Measurements from ENCODE around the gene ADGRL1. TPM values are rescaled to one million over a fixed set of nuclear protein-coding genes. Genes with fewer than 3 reads are reported as not detected.
"Not testable (repeated sequence)": the region's sequence is repeated elsewhere in the genome, so short reads cannot be mapped to it uniquely, and the experiment has no call there.

Gene ADGRL1
- total RNA-seq: 10 to 100 TPM; 26.4 to 26.7 TPM
- polyA plus RNA-seq (ENCODE audit: insufficient read length in 6 of 6): 10 to 100 TPM; 30.1 to 53.5 (median 36.8) TPM
- long read RNA-seq, donor 1, partial matches to known transcripts: 11 of 11 reads
- long read RNA-seq, donor 1, other reads (novel, unspliced or antisense): 0 of 11 reads
- long read RNA-seq, donor 2, partial matches to known transcripts: 30 of 33 reads
- long read RNA-seq, donor 2, other reads (novel, unspliced or antisense): 0 of 33 reads
- long read RNA-seq, donor 3: 0 reads
- long read RNA-seq, donor 4, partial matches to known transcripts: 0 of 2 reads
- long read RNA-seq, donor 4, other reads (novel, unspliced or antisense): 2 of 2 reads
- long read RNA-seq, donor 5, partial matches to known transcripts: 5 of 5 reads
- long read RNA-seq, donor 5, other reads (novel, unspliced or antisense): 0 of 5 reads
- long read RNA-seq, donor 6, partial matches to known transcripts: 0 of 1 reads
- long read RNA-seq, donor 6, other reads (novel, unspliced or antisense): 0 of 1 reads
- long read RNA-seq, donor 7: 0 reads
- long read RNA-seq, donor 8, partial matches to known transcripts: 28 of 29 reads
- long read RNA-seq, donor 8, other reads (novel, unspliced or antisense): 0 of 29 reads
- long read RNA-seq, donor 9: 0 reads
- long read RNA-seq, donor 10, partial matches to known transcripts: 0 of 2 reads
- long read RNA-seq, donor 10, other reads (novel, unspliced or antisense): 2 of 2 reads
- long read RNA-seq, donor 11: 0 reads
- long read RNA-seq, donor 12, partial matches to known transcripts: 10 of 10 reads
- long read RNA-seq, donor 12, other reads (novel, unspliced or antisense): 0 of 10 reads

DNA sequence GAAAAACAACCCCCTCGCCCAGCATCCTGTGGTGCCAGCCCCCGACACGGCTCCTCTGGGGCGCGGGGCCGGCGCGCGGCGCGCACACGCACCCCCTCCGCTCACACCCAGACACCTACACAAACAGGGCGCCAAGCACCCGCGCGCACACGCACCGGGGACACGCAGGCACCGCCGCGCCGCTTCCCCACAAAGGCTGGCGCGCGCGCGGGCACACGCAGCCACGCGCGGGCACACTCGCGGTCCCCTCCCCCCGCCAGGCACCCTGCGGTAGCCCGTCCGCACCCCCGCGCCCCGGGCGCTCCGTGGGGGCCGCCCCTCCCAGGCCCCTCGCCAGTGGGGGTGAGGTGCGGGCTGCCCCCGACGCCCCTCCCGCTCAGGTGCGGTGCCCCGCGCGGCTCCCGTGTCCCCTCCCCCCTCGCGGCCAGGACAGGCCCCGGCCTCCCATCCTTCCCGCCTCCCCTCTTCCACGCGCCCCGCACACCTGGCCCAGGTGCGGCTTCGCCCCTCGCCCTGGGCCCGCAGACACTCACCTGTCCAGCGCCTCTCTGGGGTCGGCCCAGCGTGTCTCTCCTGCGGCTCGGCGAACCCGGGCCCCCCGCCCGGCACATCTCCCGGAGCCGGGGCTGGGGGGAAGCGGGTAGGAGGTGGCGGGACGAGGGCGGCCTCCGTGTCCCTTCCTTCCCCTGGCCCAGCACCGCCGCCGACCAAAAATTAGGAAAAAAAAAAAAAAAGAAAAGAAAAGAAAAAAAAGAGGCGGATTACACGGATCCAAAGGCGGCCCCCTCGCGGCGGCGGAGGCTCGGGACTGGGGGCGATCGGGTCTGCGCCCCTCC is at the start of gene ADGRL1:
Gene ADGRL1, minus strand, starts transcription at position 718 of the 836 bp plus-strand sequence. CDS start 22,567 bp downstream, outside the sequence.
- DNase-seq; intact Hi-C loops (cut with DNase I); ATAC-seq; H3K36me3 ChIP-seq; H3K9me3 ChIP-seq: not testable (repeated sequence)
- H3K4me1 ChIP-seq: peaks cover 0 to 15% of the 10 kb centered on the region in 2 donors
- peak within 1 kb of the TSS; percentile 44 to 58 for H3K27ac ChIP-seq
- peaks cover 0 to 73% of the 10 kb centered on the region in 2 donors for H3K27me3 ChIP-seq
- H3K4me3 ChIP-seq: peak within 1 kb of the TSS; percentile 43 to 50

DNA sequence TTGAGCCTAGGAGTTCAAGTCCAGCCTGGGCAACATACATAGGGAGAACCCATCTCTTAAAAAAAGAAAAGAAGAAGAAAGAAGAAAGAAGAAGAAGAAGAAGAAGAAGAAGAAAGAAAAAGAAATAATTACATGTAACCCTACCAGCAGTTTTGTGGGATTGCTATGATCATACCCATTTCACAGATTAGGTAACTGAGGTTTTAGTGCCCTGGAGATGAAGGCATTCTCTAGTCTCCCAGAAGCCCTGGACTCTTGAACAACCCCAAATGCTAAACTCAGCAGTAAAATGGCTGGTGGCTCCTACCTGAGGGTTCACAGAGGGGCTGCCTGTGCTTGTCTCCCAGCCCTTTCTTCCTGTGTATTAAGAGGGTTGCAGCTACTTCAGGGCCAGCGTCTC is 49.3 kb upstream of the ADGRL1 start:
- intact Hi-C loops (cut with DNase I); ATAC-seq; H3K27ac ChIP-seq; H3K4me3 ChIP-seq; DNase-seq; H3K4me1 ChIP-seq; H3K36me3 ChIP-seq; H3K9me3 ChIP-seq: not testable (repeated sequence)
- H3K27me3 ChIP-seq: peaks cover 0 to 19% of the 10 kb centered on the region in 2 donors

DNA sequence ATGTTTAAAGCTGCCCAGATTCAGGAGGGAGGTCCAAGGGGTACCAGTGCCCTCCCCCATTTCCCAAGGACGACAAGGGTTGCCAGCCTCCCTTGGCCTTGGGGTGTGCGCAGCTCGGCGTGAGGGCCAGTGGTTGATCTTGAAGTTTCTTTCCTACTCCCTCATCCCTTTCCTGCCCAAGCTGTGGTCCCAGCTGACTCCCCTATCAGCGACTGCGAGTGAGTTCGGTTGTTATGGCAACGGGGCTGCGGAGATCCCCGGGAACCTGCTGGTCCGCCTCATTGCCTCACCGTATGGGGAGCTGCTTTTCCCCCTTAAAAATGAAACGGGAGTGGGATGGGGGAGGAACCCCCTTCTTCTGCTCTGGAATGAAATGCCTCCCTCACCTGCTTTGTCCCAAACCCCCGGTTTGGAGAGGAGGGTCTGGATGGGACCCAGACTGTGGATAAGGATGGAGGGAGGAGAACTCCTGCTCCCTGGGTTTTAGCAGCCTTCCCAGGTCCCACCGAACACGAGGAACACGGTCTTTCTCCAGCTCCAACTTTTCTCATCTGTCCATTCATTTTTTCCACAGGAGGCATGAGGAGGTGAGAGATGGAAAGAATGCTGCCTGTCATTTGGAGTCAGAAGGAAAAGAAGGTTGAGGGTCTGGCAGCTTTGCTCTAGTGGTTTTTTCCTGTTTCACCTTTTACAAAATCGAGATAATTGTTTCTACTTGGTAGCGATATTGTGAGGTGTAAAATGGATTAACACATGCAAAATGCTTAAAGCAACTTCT is 48.0 kb upstream of the ADGRL1 start:
- H3K4me3 ChIP-seq: not testable (repeated sequence)

DNA sequence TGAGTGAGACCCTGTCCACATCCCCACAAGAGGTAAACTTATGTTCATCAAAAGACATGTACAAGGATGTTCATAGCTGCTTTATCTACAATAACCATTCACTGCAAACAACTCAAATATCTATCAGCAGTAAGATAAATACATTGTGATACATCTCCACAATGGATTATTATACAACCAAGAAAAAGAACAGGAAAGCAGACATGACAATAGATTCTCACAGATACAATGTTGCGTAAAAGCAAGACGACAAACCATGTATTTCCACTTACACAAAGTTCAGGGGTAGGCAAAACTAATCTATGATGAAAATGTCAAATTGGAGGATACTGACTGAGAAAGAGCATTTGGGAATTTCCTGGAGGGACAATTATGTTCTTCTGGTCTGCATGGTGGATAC is 46.2 kb upstream of the ADGRL1 start:
- H3K4me1 ChIP-seq: peaks cover 0 to 18% of the 10 kb centered on the region in 2 donors
- peaks cover 0 to 51% of the 10 kb centered on the region in 2 donors for H3K27me3 ChIP-seq
- H3K27ac ChIP-seq; H3K36me3 ChIP-seq; ATAC-seq; H3K9me3 ChIP-seq; intact Hi-C loops (cut with DNase I); DNase-seq; H3K4me3 ChIP-seq: not testable (repeated sequence)

More for the DNA sequence above, 48.0 kb upstream of the ADGRL1 start:
- H3K36me3 ChIP-seq; intact Hi-C loops (cut with DNase I); H3K27ac ChIP-seq; H3K4me1 ChIP-seq; H3K9me3 ChIP-seq; ATAC-seq: not testable (repeated sequence)
- peaks cover 0 to 32% of the 10 kb centered on the region in 2 donors for H3K27me3 ChIP-seq
- peak in 1 of 4 donors; percentile 52 for DNase-seq

DNA sequence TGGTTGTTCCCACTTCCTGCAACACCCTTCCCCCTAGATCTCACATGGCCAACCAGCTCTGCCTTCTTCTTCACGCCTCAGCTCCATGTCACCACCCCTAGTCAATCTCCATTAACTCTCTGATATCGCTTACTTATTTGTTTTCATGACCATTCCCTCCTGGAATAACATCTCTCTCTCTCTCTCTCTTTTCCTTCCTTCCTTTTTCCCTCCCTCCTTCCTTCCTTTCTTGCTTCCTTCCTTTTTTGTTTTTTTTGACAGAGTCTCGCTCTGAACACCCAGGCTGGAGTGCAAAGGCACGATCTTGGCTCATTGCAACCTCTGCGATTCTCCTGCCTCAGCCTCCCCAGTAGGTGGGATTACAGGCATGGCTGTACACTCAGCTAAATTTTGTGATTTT is 44.9 kb upstream of the ADGRL1 start:
- TF ChIP-seq, protein P1, sequence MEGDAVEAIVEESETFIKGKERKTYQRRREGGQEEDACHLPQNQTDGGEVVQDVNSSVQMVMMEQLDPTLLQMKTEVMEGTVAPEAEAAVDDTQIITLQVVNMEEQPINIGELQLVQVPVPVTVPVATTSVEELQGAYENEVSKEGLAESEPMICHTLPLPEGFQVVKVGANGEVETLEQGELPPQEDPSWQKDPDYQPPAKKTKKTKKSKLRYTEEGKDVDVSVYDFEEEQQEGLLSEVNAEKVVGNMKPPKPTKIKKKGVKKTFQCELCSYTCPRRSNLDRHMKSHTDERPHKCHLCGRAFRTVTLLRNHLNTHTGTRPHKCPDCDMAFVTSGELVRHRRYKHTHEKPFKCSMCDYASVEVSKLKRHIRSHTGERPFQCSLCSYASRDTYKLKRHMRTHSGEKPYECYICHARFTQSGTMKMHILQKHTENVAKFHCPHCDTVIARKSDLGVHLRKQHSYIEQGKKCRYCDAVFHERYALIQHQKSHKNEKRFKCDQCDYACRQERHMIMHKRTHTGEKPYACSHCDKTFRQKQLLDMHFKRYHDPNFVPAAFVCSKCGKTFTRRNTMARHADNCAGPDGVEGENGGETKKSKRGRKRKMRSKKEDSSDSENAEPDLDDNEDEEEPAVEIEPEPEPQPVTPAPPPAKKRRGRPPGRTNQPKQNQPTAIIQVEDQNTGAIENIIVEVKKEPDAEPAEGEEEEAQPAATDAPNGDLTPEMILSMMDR (IDR thresholded peaks at IDR 0.05): no peak
- no peak for DNase-seq
- intact Hi-C loops (cut with DNase I): no loop called here
- Histone ChIP-seq H3K4me3 (no peak overlapping the region), H3K36me3 (no peaks in the 10 kb centered on the region), H3K9me3 (no peaks in the 10 kb centered on the region), H3K4me1 (peaks cover 0 to 18% of the 10 kb centered on the region in 2 donors), H3K27ac (no peak overlapping the region), H3K27me3 (peaks cover 0 to 55% of the 10 kb centered on the region in 2 donors)
- no peak for ATAC-seq

DNA sequence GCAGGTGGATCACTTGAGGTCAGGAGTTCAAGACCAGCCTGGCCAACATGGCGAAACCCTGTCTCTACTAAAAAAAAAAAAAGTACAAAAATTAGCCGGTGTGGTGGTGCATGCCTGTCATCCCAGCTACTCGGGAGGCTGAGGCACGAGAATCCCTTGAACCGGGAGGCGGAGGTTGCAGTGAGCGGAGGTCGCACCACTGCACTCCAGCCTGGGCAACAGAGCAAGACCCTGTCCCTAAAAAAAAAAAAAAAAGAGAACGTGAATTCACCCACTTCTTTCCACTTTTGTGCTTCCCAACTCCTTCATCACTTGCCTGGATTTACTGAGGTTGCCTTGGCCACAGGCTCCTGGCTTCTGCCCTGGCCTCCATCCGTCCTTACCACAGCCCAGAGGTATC is 44.3 kb upstream of the ADGRL1 start:
- H3K36me3 ChIP-seq; H3K27ac ChIP-seq; ATAC-seq; DNase-seq; H3K9me3 ChIP-seq; H3K4me3 ChIP-seq; intact Hi-C loops (cut with DNase I): not testable (repeated sequence)
- Histone ChIP-seq H3K4me1 (peaks cover 0 to 18% of the 10 kb centered on the region in 2 donors), H3K27me3 (peaks cover 0 to 55% of the 10 kb centered on the region in 2 donors)

DNA sequence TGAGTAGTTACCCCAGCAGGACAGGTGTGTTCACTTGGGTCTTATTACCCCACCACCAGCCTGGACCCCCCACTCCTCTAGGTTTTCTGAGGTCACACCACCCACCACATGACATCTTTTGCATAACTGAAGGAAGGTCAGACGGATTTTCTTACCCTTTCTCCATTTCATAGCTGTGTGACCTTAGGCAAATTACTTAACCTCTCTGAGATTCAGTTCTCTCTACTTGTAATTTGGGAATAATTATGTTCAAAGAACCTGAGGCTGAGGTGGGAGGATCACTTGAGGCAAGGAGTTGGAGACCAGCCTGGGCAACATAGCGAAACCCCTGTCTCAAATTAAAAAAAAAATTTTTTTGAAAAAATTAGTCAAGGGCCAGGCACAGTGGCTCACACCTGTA is 43.9 kb upstream of the ADGRL1 start:
- intact Hi-C loops (cut with DNase I); H3K27ac ChIP-seq; DNase-seq: not testable (repeated sequence)

DNA sequence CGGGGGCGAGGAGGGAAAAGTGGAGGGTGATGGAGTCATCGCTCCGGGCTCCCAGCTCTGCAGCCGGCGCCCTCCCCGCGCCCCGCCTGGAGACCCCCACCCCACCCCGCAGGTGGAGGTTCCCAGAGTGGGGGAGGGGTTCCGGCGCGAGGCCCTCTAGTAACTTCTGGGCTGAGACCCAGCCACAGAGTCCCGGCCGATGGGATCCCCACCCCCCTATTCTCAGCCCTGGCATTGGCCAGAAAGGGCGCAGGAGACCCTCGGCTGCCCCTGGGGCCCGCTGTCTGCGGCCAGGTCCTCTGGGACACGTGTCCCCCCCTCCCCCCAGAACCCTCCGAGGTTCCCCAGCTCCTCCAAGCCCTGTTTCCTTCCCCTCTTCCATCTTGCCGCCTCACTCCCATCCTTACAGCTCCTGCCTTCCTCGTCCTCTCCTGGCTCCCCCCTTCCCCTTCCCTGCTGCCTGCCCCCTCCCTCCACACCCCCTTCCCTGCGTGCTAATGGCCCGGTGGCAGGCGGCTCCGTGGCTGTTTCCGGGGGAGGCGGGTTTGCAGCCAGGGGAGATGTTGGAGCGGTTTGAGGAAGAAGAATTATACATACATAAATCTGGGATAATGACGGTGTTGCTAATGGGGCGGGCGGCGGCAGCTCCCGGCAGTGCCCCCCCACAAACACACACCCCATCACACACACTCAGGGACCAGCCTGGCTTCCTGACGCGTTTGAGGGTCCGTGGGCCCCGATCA is 43.2 kb upstream of the ADGRL1 start:
- H3K9me3 ChIP-seq; H3K27ac ChIP-seq; intact Hi-C loops (cut with DNase I); DNase-seq; H3K36me3 ChIP-seq: not testable (repeated sequence)
- peak; percentile 40 for ATAC-seq
- Histone ChIP-seq H3K4me3 (peak overlapping the region; percentile 35 to 42), H3K4me1 (peaks cover 0 to 18% of the 10 kb centered on the region in 2 donors), H3K27me3 (peaks cover 0 to 52% of the 10 kb centered on the region in 2 donors)

More for the DNA sequence above, 43.9 kb upstream of the ADGRL1 start:
- not testable (repeated sequence) for H3K9me3 ChIP-seq, H3K4me3 ChIP-seq, H3K36me3 ChIP-seq, ATAC-seq
- H3K27me3 ChIP-seq: peaks cover 0 to 55% of the 10 kb centered on the region in 2 donors
- H3K4me1 ChIP-seq: peaks cover 0 to 18% of the 10 kb centered on the region in 2 donors
